ENCODE measurements around the gene ZMYND8. TPM values are rescaled to one million over a fixed set of nuclear protein-coding genes. Genes with fewer than 3 reads are reported as not detected.
"Not testable (repeated sequence)": the region's sequence is repeated elsewhere in the genome, so short reads cannot be mapped to it uniquely, and the experiment has no call there.

The ZMYND8 gene
- polyA plus RNA-seq, 1 donor from 2014 or later, result 16.8 TPM

- no peak overlapping the region for H3K4me2 ChIP-seq (ENCODE audit: low read length)
Measured at GRCh38 chr20:47396762-47397476, 40.4 kb upstream of the ZMYND8 start.

GRCh38 chr20:47393796-47394514 is 37.5 kb upstream of the ZMYND8 start:
- H2AFZ ChIP-seq (ENCODE audit: low read depth, low read length); H3K4me2 ChIP-seq (ENCODE audit: low read length); H3K36me3 ChIP-seq (ENCODE audit: insufficient read depth, low read length); H3K9ac ChIP-seq (ENCODE audit: low read length); H3K9me2 ChIP-seq (ENCODE audit: insufficient read depth, low read length); H3F3A ChIP-seq (ENCODE audit: insufficient read depth, low read length, poor library complexity, severe bottlenecking); H3K79me2 ChIP-seq (replicated peaks; ENCODE audit: insufficient read depth, low read length); H3K27me3 ChIP-seq (ENCODE audit: insufficient read depth, low read depth, low read length); H3K9me3 ChIP-seq (ENCODE audit: low read length); H4K20me1 ChIP-seq (ENCODE audit: insufficient read depth); H3K27ac ChIP-seq (ENCODE audit: low read length); H3K4me3 ChIP-seq (ENCODE audit: low read length): not testable (repeated sequence)

More at GRCh38 chr20:47396762-47397476, 40.4 kb upstream of the ZMYND8 start:
- Histone ChIP-seq H4K20me1 (ENCODE audit: insufficient read depth) (no peaks in the 10 kb centered on the region), H2AFZ (ENCODE audit: low read depth, low read length) (no peak overlapping the region), H3K36me3 (ENCODE audit: insufficient read depth, low read length) (no peaks in the 10 kb centered on the region), H3K27ac (ENCODE audit: low read length) (no peak overlapping the region), H3K9ac (ENCODE audit: low read length) (no peak overlapping the region), H3K9me2 (ENCODE audit: insufficient read depth, low read length) (no peaks in the 10 kb centered on the region), H3K9me3 (ENCODE audit: low read length) (no peaks in the 10 kb centered on the region), H3K79me2 (replicated peaks; ENCODE audit: insufficient read depth, low read length) (no peaks in the 10 kb centered on the region), H3F3A (ENCODE audit: insufficient read depth, low read length, poor library complexity, severe bottlenecking) (no peaks in the 10 kb centered on the region), H3K4me3 (ENCODE audit: low read length) (no peak overlapping the region), H3K27me3 (ENCODE audit: insufficient read depth, low read depth, low read length) (no peaks in the 10 kb centered on the region)
- no peak for TF ChIP-seq RAD21 (conservative IDR thresholded peaks at IDR 0.05)
- no peak for TF ChIP-seq TAF1 (IDR thresholded peaks at IDR 0.05; ENCODE audit: low read depth)
- TF ChIP-seq POLR2AphosphoS5 (IDR thresholded peaks at IDR 0.05), result no peak
- TF ChIP-seq MXI1 (conservative IDR thresholded peaks at IDR 0.05; ENCODE audit: poor library complexity, severe bottlenecking), result no peak
- TF ChIP-seq EP300 (conservative IDR thresholded peaks at IDR 0.05; ENCODE audit: poor library complexity, severe bottlenecking), result no peak
- TF ChIP-seq SMC3 (conservative IDR thresholded peaks at IDR 0.05; ENCODE audit: poor library complexity), result no peak
- TF ChIP-seq REST (IDR thresholded peaks at IDR 0.05; ENCODE audit: borderline replicate concordance), result no peak
- no peak for TF ChIP-seq CTCF (IDR thresholded peaks at IDR 0.05; ENCODE audit: poor library complexity, severe bottlenecking)
